OCI-LY3 (cell line): Measurements from ENCODE around the gene WTAP.

Source experiments
- CTCF ChIP-seq: fragments of 200-600, 300-600 bp; sonication (generic); IDR thresholded peaks from 2 replicates; pipeline ENCODE4 v1.5.1; 2014; ENCODE audit warnings: antibody characterized with exemption, low read length, low read depth
- EZH2phosphoT487 ChIP-seq: fragments of 200-600 bp; shearing (Covaris generic); IDR thresholded peaks from 2 replicates; pipeline ENCODE4 v1.6.1; 2018; ENCODE audit warnings: antibody characterized with exemption, mixed run types, low read depth

GRCh38 chr6:159724778-159725177 is 2.5 kb upstream of the WTAP start:
- TF ChIP-seq CTCF: no peak
- no peak for TF ChIP-seq EZH2phosphoT487
